ENCODE data around the gene RGS12.

GRCh38 chr4:3287972-3288570 is 4.8 kb upstream of the RGS12 start:
- TF ChIP-seq CTCF (conservative IDR thresholded peaks at IDR 0.05 in 1 of 2, IDR thresholded peaks at IDR 0.05 in 1 of 2; ENCODE audit: extremely low read depth in 1 of 2, insufficient read depth in 1 of 2, low read depth in 1 of 2, low read length in 2 of 2): no peak
- TF ChIP-seq EZH2 (IDR thresholded peaks at IDR 0.05; ENCODE audit: borderline replicate concordance, low read length): no peak

Data from mammary epithelial cell (primary cell).